Measurements from ENCODE around the gene TEK. TPM values are rescaled to one million over a fixed set of nuclear protein-coding genes. Genes with fewer than 3 reads are reported as not detected.
A peak's percentile ranks its signal among the peaks of the same experiment; 100 is the strongest.

The TEK gene
- total RNA-seq, 1 donor = 8.3 TPM

DNA sequence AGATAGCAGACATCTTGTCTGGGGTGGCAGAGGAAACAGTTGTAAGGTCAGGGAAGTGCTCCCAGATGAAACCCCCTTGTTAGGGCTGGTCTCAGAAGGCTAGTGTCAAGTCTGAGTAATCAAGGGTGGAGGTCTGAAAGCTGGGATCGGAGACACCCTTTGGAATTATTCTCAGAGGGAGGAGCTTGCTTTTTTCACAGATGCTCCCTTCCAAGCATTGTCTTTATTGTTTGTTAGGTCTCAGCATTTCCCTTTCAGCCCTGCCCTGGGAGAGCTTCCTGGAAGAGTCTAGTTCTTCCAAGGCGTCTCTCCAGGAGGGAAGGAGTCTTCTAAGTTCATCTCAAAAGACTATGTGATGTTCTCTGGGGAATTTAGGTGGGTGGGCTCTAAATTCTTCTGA, 3.2 kb downstream of the TEK start:
- no peak for DNase-seq (ENCODE audit: insufficient read length, low spot score, missing footprints)
- peak overlapping the region; percentile 58 for H3K27ac ChIP-seq (ENCODE audit: low read depth, low read length)
- TF ChIP-seq, protein P1, sequence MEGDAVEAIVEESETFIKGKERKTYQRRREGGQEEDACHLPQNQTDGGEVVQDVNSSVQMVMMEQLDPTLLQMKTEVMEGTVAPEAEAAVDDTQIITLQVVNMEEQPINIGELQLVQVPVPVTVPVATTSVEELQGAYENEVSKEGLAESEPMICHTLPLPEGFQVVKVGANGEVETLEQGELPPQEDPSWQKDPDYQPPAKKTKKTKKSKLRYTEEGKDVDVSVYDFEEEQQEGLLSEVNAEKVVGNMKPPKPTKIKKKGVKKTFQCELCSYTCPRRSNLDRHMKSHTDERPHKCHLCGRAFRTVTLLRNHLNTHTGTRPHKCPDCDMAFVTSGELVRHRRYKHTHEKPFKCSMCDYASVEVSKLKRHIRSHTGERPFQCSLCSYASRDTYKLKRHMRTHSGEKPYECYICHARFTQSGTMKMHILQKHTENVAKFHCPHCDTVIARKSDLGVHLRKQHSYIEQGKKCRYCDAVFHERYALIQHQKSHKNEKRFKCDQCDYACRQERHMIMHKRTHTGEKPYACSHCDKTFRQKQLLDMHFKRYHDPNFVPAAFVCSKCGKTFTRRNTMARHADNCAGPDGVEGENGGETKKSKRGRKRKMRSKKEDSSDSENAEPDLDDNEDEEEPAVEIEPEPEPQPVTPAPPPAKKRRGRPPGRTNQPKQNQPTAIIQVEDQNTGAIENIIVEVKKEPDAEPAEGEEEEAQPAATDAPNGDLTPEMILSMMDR (IDR thresholded peaks at IDR 0.05; ENCODE audit: extremely low read depth, low read depth, low read length) = no peak

DNA sequence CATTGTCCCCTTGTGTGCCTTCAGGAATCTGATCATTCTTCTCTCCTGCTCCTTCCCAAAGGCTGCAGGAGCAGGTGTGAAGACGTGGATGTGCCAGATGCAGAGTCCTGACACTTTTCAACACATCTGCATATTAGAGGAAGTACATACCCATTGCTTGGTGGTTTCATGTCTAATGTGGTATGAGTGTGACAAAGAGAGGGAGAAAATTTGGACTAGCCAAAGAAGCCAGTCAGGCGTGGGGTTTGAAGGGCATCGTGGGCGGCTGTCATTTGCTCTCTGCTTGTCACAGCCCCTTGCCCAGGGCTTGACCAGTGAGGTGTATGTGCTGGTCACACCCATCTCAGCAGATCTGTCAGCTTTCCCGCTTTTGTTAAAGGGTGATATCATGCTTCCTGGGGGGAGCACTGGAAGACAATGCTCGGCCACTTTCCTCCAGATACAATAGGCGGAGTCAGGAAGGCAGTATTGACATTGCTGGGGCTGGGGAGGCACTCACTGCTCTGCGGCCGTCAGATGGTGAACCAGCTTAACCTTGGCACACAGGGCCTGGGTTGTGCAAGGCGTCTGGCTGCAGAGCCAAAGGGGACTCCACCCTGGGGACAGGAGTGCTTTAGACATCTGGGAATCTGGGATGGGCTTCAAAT, 8.6 kb downstream of the TEK start:
- Histone ChIP-seq H3K27me3 (ENCODE audit: insufficient read depth, low read length) (no peaks in the 10 kb centered on the region), H4K20me1 (ENCODE audit: insufficient read depth, low read length) (no peaks in the 10 kb centered on the region), H3K36me3 (ENCODE audit: insufficient read depth, low read length) (no peaks in the 10 kb centered on the region), H2AFZ (ENCODE audit: low read length) (peak overlapping the region; percentile 50), H3K27ac (ENCODE audit: low read depth, low read length) (peak overlapping the region; percentile 87), H3K9me3 (ENCODE audit: low read depth, low read length) (no peaks in the 10 kb centered on the region), H3K4me2 (ENCODE audit: insufficient read depth, low read length) (peak overlapping the region; percentile 81), H3K4me3 (ENCODE audit: insufficient read depth, low read length) (no peak overlapping the region), H3K4me1 (ENCODE audit: insufficient read depth, low read length) (peaks cover 24% of the 10 kb centered on the region), H3K79me2 (ENCODE audit: insufficient read depth, low read length) (no peaks in the 10 kb centered on the region)
- TF ChIP-seq, protein P1 (IDR thresholded peaks at IDR 0.05; ENCODE audit: extremely low read depth, low read depth, low read length) = no peak
- peak; percentile 54 for DNase-seq (ENCODE audit: insufficient read length, low spot score, missing footprints)

More for the DNA sequence above, 3.2 kb downstream of the TEK start:
- peak overlapping the region; percentile 25 for H2AFZ ChIP-seq (ENCODE audit: low read length)
- peaks cover 2% of the 10 kb centered on the region for H3K79me2 ChIP-seq (ENCODE audit: insufficient read depth, low read length)
- no peaks in the 10 kb centered on the region for H3K36me3 ChIP-seq (ENCODE audit: insufficient read depth, low read length)
- no peaks in the 10 kb centered on the region for H3K27me3 ChIP-seq (ENCODE audit: insufficient read depth, low read length)
- H3K4me2 ChIP-seq (ENCODE audit: insufficient read depth, low read length) = no peak overlapping the region
- H3K9me3 ChIP-seq (ENCODE audit: low read depth, low read length) = no peaks in the 10 kb centered on the region
- peaks cover 25% of the 10 kb centered on the region for H3K4me1 ChIP-seq (ENCODE audit: insufficient read depth, low read length)
- no peak overlapping the region for H3K4me3 ChIP-seq (ENCODE audit: insufficient read depth, low read length)
- no peaks in the 10 kb centered on the region for H4K20me1 ChIP-seq (ENCODE audit: insufficient read depth, low read length)

DNA sequence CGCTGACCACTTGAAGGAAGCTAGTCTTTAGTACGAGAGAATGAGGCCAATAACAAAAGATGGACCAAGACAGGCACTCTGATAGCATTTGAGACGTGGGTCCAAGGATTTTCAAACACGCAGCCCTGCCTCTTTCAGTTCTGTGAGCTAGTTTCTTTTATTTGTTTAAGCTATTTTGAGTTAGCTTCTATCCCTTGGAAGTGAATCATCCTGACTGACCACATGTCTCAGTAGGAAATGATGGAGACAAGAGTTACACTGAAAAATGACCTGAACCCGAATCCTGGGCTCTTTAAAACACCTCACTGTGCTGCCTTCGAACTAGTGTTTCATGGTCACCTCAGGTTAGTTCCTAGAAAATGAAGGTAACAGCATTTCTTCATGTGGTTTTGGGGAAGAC, 9.9 kb downstream of the TEK start:
- H3K79me2 ChIP-seq (ENCODE audit: insufficient read depth, low read length) = no peaks in the 10 kb centered on the region
- H3K4me2 ChIP-seq (ENCODE audit: insufficient read depth, low read length) = peak overlapping the region; percentile 81

DNA sequence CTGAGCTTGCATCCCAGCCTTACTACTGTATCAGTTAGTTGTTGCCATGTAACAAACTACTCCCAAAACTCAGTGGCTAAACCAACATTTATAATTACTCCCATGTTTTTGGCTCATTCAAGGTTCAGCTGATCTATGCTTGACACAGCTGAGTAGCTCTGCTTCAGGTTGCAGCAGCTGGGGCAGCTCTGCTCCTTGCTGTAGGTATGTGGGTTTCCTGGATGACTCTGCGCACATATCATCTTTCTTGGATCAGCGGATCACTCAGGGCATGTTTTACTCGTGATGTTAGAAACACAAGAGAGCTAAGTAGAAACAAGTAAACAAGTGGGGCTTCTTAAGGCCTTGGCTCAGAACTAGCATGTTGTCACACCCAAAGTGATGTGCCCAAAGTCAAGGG, 15.1 kb downstream of the TEK start:
- H3K4me1 ChIP-seq (ENCODE audit: insufficient read depth, low read length) = peaks cover 30% of the 10 kb centered on the region
- H3K4me2 ChIP-seq (ENCODE audit: insufficient read depth, low read length) = no peak overlapping the region
- no peaks in the 10 kb centered on the region for H3K79me2 ChIP-seq (ENCODE audit: insufficient read depth, low read length)
- no peak for DNase-seq (ENCODE audit: insufficient read length, low spot score, missing footprints)
- no peaks in the 10 kb centered on the region for H3K27me3 ChIP-seq (ENCODE audit: insufficient read depth, low read length)
- TF ChIP-seq, protein P1 (IDR thresholded peaks at IDR 0.05; ENCODE audit: extremely low read depth, low read depth, low read length) = no peak
- H3K27ac ChIP-seq (ENCODE audit: low read depth, low read length) = peak overlapping the region; percentile 57
- H4K20me1 ChIP-seq (ENCODE audit: insufficient read depth, low read length) = no peaks in the 10 kb centered on the region
- no peaks in the 10 kb centered on the region for H3K9me3 ChIP-seq (ENCODE audit: low read depth, low read length)
- no peak overlapping the region for H2AFZ ChIP-seq (ENCODE audit: low read length)
- H3K36me3 ChIP-seq (ENCODE audit: insufficient read depth, low read length) = no peaks in the 10 kb centered on the region
- H3K4me3 ChIP-seq (ENCODE audit: insufficient read depth, low read length) = no peak overlapping the region

More for the DNA sequence above, 9.9 kb downstream of the TEK start:
- Histone ChIP-seq H3K27me3 (ENCODE audit: insufficient read depth, low read length) (no peaks in the 10 kb centered on the region), H3K4me3 (ENCODE audit: insufficient read depth, low read length) (peak overlapping the region; percentile 31), H3K27ac (ENCODE audit: low read depth, low read length) (peak overlapping the region; percentile 87), H3K9me3 (ENCODE audit: low read depth, low read length) (no peaks in the 10 kb centered on the region), H2AFZ (ENCODE audit: low read length) (peak overlapping the region; percentile 91), H4K20me1 (ENCODE audit: insufficient read depth, low read length) (no peaks in the 10 kb centered on the region), H3K4me1 (ENCODE audit: insufficient read depth, low read length) (peaks cover 28% of the 10 kb centered on the region), H3K36me3 (ENCODE audit: insufficient read depth, low read length) (no peaks in the 10 kb centered on the region)
- peak; percentile 84 for DNase-seq (ENCODE audit: insufficient read length, low spot score, missing footprints)
- TF ChIP-seq, protein P1 (IDR thresholded peaks at IDR 0.05; ENCODE audit: extremely low read depth, low read depth, low read length) = no peak
